BLaER1 treated with 17β-estradiol and CSF1 and Interleukin-3, amounts not matched to agents 10 nM and 100 nM (cell line): ENCODE data around the gene CENPP.

Experiments
- H3K27ac ChIP-seq, 11 experiments: shearing (Covaris generic); formaldehyde crosslinking; 2 replicates each; pipeline ENCODE4 v1.8.1; 2022
- H3K27me3 ChIP-seq, 11 experiments: shearing (Covaris generic); formaldehyde crosslinking; 2 replicates each; pipeline ENCODE4 v1.8.1; 2022
- H3K36me3 ChIP-seq, 11 experiments: shearing (Covaris generic); formaldehyde crosslinking; 2 replicates each; pipeline ENCODE4 v1.8.1; 2022
- H3K4me1 ChIP-seq, 10 experiments: shearing (Covaris generic); formaldehyde crosslinking; 2 replicates each; pipeline ENCODE4 v1.8.1; 2022
- H3K4me2 ChIP-seq, 11 experiments: shearing (Covaris generic); formaldehyde crosslinking; 2 replicates each; pipeline ENCODE4 v1.8.1; 2022
- H3K4me3 ChIP-seq, 10 experiments: shearing (Covaris generic); formaldehyde crosslinking; 2 replicates each; pipeline ENCODE4 v1.8.1; 2022
- H3K9ac ChIP-seq, 11 experiments: shearing (Covaris generic); formaldehyde crosslinking; 2 replicates each; pipeline ENCODE4 v1.8.1; 2022
- H3K9me3 ChIP-seq, 11 experiments: shearing (Covaris generic); formaldehyde crosslinking; replicated peaks in 1 of 11; 2 replicates each; pipeline ENCODE4 v1.8.1; 2022
- H4K20me1 ChIP-seq, 11 experiments: shearing (Covaris generic); formaldehyde crosslinking; 2 replicates each; pipeline ENCODE4 v1.8.1; 2022
- Cebpa-rat ChIP-seq, 11 experiments: shearing (Covaris generic); IDR thresholded peaks; 2 replicates each; pipeline ENCODE4 v1.8.1; 2022

Gene CENPP

GRCh38 chr9:92639791-92640271 lies 314.1 kb downstream of the CENPP start:
- peaks cover 98 to 100% (median 99%) of the 10 kb centered on the region in 11 experiments for H3K36me3 ChIP-seq
- no peaks in the 10 kb centered on the region for H3K9me3 ChIP-seq
- no peak for TF ChIP-seq Cebpa-rat (IDR thresholded peaks at IDR 0.05)
- no peaks in the 10 kb centered on the region for H3K27me3 ChIP-seq
- no peak overlapping the region for H3K27ac ChIP-seq
- no peaks in the 10 kb centered on the region for H3K4me1 ChIP-seq
- no peak overlapping the region for H3K4me2 ChIP-seq
- H4K20me1 ChIP-seq, result peaks cover 0 to 92% (median 6%) of the 10 kb centered on the region in 11 experiments; a peak in 12 of 22 replicates
- H3K4me3 ChIP-seq, result no peak overlapping the region
- H3K9ac ChIP-seq, result no peak overlapping the region

GRCh38 chr9:92640398-92641091 lies 314.8 kb downstream of the CENPP start:
- no peak overlapping the region for H3K9ac ChIP-seq
- H4K20me1 ChIP-seq, result peaks cover 0 to 85% (median 5%) of the 10 kb centered on the region in 11 experiments; a peak in 10 of 22 replicates
- TF ChIP-seq Cebpa-rat (IDR thresholded peaks at IDR 0.05), result no peak
- no peak overlapping the region for H3K27ac ChIP-seq
- no peak overlapping the region for H3K4me2 ChIP-seq
- peaks cover 98 to 100% (median 99%) of the 10 kb centered on the region in 11 experiments for H3K36me3 ChIP-seq
- H3K27me3 ChIP-seq, result no peaks in the 10 kb centered on the region
- no peak overlapping the region for H3K4me3 ChIP-seq
- H3K9me3 ChIP-seq, result peaks cover 0 to 7% (median 2%) of the 10 kb centered on the region in 11 experiments; a peak in 10 of 22 replicates
- H3K4me1 ChIP-seq, result no peaks in the 10 kb centered on the region

DNA sequence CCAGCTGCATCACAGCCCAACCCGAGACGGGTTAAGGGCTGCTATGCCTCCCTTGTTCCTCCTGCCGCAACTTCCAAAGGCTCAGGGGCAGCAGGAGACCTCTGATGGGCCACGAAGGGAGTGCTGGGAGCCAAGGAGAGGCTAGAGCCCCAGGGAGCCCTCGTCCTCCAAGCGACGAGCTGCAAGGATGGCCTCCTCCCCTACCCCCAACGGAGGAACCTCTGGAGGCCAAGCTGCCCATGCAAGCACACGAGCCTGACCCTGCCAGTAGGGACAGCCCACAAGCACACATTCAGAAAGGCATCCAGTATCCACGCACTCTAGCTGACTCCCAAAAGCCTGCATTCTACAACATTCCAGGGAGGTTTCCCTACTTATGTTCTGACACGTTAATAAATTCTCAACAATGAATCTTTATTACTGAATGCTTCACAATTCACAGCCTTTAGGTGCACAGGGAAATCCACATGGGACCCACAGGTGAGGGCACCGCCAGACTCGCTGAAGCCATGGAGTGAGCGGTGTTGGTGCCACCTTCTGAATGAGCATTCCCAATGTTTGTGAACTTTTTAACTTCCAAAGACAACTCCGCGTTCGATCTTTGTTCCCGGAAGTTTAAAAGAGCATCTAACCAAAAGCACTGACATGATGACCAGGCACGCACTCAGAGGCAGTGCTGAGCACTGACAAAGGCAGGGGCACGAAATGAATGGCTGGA lies 315.5 kb downstream of the CENPP start:
- Histone ChIP-seq H3K27ac (no peak overlapping the region), H3K9ac (no peak overlapping the region), H3K4me2 (no peak overlapping the region), H3K9me3 (peaks cover 0 to 14% (median 9%) of the 10 kb centered on the region in 11 experiments; a peak in 16 of 22 replicates), H3K27me3 (no peaks in the 10 kb centered on the region), H3K4me1 (no peaks in the 10 kb centered on the region), H4K20me1 (peaks cover 0 to 78% (median 4%) of the 10 kb centered on the region in 11 experiments; a peak in 10 of 22 replicates), H3K4me3 (no peak overlapping the region), H3K36me3 (peaks cover 98 to 100% (median 99%) of the 10 kb centered on the region in 11 experiments)
- TF ChIP-seq Cebpa-rat (IDR thresholded peaks at IDR 0.05), result no peak

DNA sequence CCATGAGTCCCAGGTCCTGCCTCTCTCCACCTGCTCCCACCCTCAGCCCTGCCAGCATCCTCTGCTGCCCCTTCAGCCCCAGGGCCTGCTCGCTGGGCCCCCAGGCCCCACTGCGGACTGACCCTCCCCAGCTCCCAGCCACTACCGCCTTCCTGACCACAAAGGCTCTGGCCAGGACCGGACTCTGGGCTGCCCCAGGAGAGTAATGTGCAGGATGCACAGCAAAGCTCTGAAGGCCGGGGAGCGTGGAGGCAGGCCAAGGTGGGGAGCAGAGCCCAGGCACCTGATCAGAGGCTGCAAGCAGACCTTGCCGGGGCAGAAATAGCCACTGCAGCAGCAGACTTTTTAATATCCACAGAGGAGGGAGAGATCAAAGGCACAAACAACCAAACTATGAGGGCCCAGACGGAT lies 316.3 kb downstream of the CENPP start:
- H3K9ac ChIP-seq, result no peak overlapping the region
- H3K36me3 ChIP-seq, result peaks cover 98 to 100% (median 99%) of the 10 kb centered on the region in 11 experiments
- no peak overlapping the region for H3K4me3 ChIP-seq
- H3K4me1 ChIP-seq, result no peaks in the 10 kb centered on the region
- H3K4me2 ChIP-seq, result no peak overlapping the region
- H3K27me3 ChIP-seq, result no peaks in the 10 kb centered on the region
- H4K20me1 ChIP-seq, result peaks cover 0 to 70% (median 4%) of the 10 kb centered on the region in 11 experiments; a peak in 9 of 22 replicates
- no peak overlapping the region for H3K27ac ChIP-seq
- H3K9me3 ChIP-seq, result peaks cover 0 to 19% (median 11%) of the 10 kb centered on the region in 11 experiments; a peak in 17 of 22 replicates
- TF ChIP-seq Cebpa-rat (IDR thresholded peaks at IDR 0.05), result no peak

- TF ChIP-seq Cebpa-rat (IDR thresholded peaks at IDR 0.05), result no peak
- Histone ChIP-seq H3K4me3 (no peak overlapping the region), H3K4me1 (no peaks in the 10 kb centered on the region), H3K27me3 (no peaks in the 10 kb centered on the region), H3K27ac (no peak overlapping the region), H3K9ac (no peak overlapping the region), H3K4me2 (no peak overlapping the region), H3K9me3 (peaks cover 0 to 20% (median 12%) of the 10 kb centered on the region in 11 experiments; a peak in 17 of 22 replicates), H4K20me1 (peaks cover 0 to 65% (median 4%) of the 10 kb centered on the region in 11 experiments; a peak in 9 of 22 replicates), H3K36me3 (peaks cover 98 to 100% (median 99%) of the 10 kb centered on the region in 11 experiments)
Observed at GRCh38 chr9:92642564-92642963, 316.8 kb downstream of the CENPP start.

- Histone ChIP-seq H3K36me3 (peaks cover 98 to 100% (median 99%) of the 10 kb centered on the region in 11 experiments), H3K27me3 (no peaks in the 10 kb centered on the region), H4K20me1 (peaks cover 0 to 63% (median 0%) of the 10 kb centered on the region in 11 experiments; a peak in 7 of 22 replicates), H3K4me3 (no peak overlapping the region), H3K4me1 (peaks cover 0 to 14% (median 12%) of the 10 kb centered on the region in 10 experiments; a peak in 13 of 20 replicates), H3K9ac (no peak overlapping the region), H3K27ac (no peak overlapping the region), H3K9me3 (peaks cover 0 to 20% (median 14%) of the 10 kb centered on the region in 11 experiments; a peak in 17 of 22 replicates), H3K4me2 (no peak overlapping the region)
- TF ChIP-seq Cebpa-rat (IDR thresholded peaks at IDR 0.05), result no peak
Observed at GRCh38 chr9:92644278-92644677, 318.5 kb downstream of the CENPP start.

DNA sequence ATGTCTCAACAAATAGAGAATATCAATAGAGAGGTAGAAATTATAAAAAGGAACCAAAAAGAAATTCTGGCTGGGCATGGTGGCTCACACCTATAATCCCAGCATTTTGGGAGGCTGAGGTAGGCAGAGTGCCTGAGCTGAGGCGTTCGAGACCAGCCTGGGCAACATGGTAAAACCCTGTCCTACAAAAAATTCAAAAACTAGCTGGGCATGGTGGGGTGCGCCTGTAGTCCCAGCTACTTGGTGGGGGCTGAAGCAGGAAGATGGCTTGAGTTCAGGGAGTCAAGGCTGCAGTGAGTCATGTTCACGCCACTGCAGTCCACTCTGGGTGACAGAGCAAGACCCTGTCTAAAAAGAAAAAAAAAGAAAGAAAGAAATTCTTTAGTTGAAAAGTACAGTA lies 319.3 kb downstream of the CENPP start:
- Histone ChIP-seq H3K27ac (no peak overlapping the region), H3K9ac (no peak overlapping the region), H3K4me1 (peaks cover 0 to 14% (median 12%) of the 10 kb centered on the region in 10 experiments; a peak in 13 of 20 replicates), H3K9me3 (peaks cover 0 to 20% (median 14%) of the 10 kb centered on the region in 11 experiments; a peak in 17 of 22 replicates), H3K36me3 (peaks cover 94 to 100% (median 99%) of the 10 kb centered on the region in 11 experiments), H3K27me3 (no peaks in the 10 kb centered on the region), H3K4me2 (no peak overlapping the region), H3K4me3 (no peak overlapping the region), H4K20me1 (peaks cover 0 to 58% (median 0%) of the 10 kb centered on the region in 11 experiments; a peak in 7 of 22 replicates)
- TF ChIP-seq Cebpa-rat (IDR thresholded peaks at IDR 0.05), result no peak

- Histone ChIP-seq H3K9me3 (peaks cover 0 to 20% (median 14%) of the 10 kb centered on the region in 11 experiments; a peak in 17 of 22 replicates), H3K36me3 (peaks cover 93 to 100% (median 98%) of the 10 kb centered on the region in 11 experiments), H3K4me1 (peaks cover 0 to 35% (median 18%) of the 10 kb centered on the region in 10 experiments; a peak in 14 of 20 replicates), H3K4me2 (peak overlapping the region in 4 of 11 experiments; percentile 10 to 18 (median 15); a peak in 3 of 22 replicates), H3K9ac (no peak overlapping the region; a peak in 1 of 22 replicates), H3K4me3 (no peak overlapping the region), H3K27ac (peak overlapping the region in 1 of 11 experiments; percentile 21; a peak in 2 of 22 replicates), H4K20me1 (peaks cover 0 to 40% (median 0%) of the 10 kb centered on the region in 11 experiments; a peak in 9 of 22 replicates), H3K27me3 (no peaks in the 10 kb centered on the region)
- TF ChIP-seq Cebpa-rat (IDR thresholded peaks at IDR 0.05), result no peak
Observed at GRCh38 chr9:92647671-92648473, 322.1 kb downstream of the CENPP start.
